H9 (cell line): Measurements from ENCODE around the gene PAMR1. TPM values are rescaled to one million over a fixed set of nuclear protein-coding genes. Genes with fewer than 3 reads are reported as not detected.

Experiments used
- DNase-seq: peaks from one replicate; pipeline ENCODE4 v3.0.0-alpha.2; 2017
- H2AFZ ChIP-seq: one replicate; pipeline ENCODE4 v1.6.1; 2013; ENCODE audit warnings: mild to moderate bottlenecking, low read length, control low read depth, moderate library complexity
- H2AK5ac ChIP-seq: 2 replicates; pipeline ENCODE4 v1.6.1; 2013; ENCODE audit warnings: low read length, control low read depth, mixed read lengths; ENCODE audit not compliant: insufficient read length
- H2BK120ac ChIP-seq: one replicate; pipeline ENCODE4 v1.6.1; 2013; ENCODE audit warnings: low read depth, mild to moderate bottlenecking, low read length, control low read depth, inconsistent platforms; ENCODE audit not compliant: poor library complexity, severe bottlenecking
- H2BK12ac ChIP-seq: 2 replicates; pipeline ENCODE4 v1.6.1; 2013; ENCODE audit warnings: low read length, control low read depth, mixed read lengths, low read depth; ENCODE audit not compliant: insufficient read length
- H2BK15ac ChIP-seq: 2 replicates; pipeline ENCODE4 v1.6.1; 2013; ENCODE audit warnings: low read depth, low read length, control low read depth
- H2BK20ac ChIP-seq: one replicate; pipeline ENCODE4 v1.6.1; 2013; ENCODE audit warnings: low read depth, mild to moderate bottlenecking, low read length, control low read depth, inconsistent platforms; ENCODE audit not compliant: poor library complexity, severe bottlenecking
- H2BK5ac ChIP-seq: 2 replicates; pipeline ENCODE4 v1.6.1; 2013; ENCODE audit warnings: low read length, control low read depth, mixed read lengths; ENCODE audit not compliant: insufficient read length
- H3K14ac ChIP-seq: 2 replicates; pipeline ENCODE4 v1.6.1; 2013; ENCODE audit warnings: low read length, control low read depth; ENCODE audit not compliant: insufficient read depth
- H3K18ac ChIP-seq: 2 replicates; pipeline ENCODE4 v1.6.1; 2013; ENCODE audit warnings: low read depth, mild to moderate bottlenecking, mixed read lengths, low read length, control low read depth; ENCODE audit not compliant: insufficient read length
- H3K23ac ChIP-seq: 2 replicates; pipeline ENCODE4 v1.6.1; 2013; ENCODE audit warnings: low read length, control low read depth, mixed read lengths, low read depth; ENCODE audit not compliant: insufficient read length
- H3K23me2 ChIP-seq: 2 replicates; pipeline ENCODE4 v1.6.1; 2013; ENCODE audit warnings: low read depth, mild to moderate bottlenecking, mixed read lengths, low read length, control low read depth; ENCODE audit not compliant: insufficient read length, poor library complexity, severe bottlenecking
- H3K27ac ChIP-seq: 2 replicates; pipeline ENCODE4 v1.5.1; 2013; ENCODE audit warnings: low read length, control low read depth, mixed read lengths, low read depth; ENCODE audit not compliant: insufficient read length
- H3K27me3 ChIP-seq: 2 replicates; pipeline ENCODE4 v1.6.1; 2013; ENCODE audit warnings: low read length, control low read depth, inconsistent platforms; ENCODE audit not compliant: insufficient read depth
- H3K4ac ChIP-seq: 2 replicates; pipeline ENCODE4 v1.6.1; 2013; ENCODE audit warnings: low read depth, mild to moderate bottlenecking, control low read depth, inconsistent platforms, low read length, moderate library complexity
- H3K4me1 ChIP-seq: 2 replicates; pipeline ENCODE4 v1.6.1; 2013; ENCODE audit warnings: low read length, control low read depth, inconsistent platforms; ENCODE audit not compliant: insufficient read depth
- H3K4me2 ChIP-seq: 2 replicates; pipeline ENCODE4 v1.6.1; 2013; ENCODE audit warnings: low read length, control low read depth, mixed read lengths; ENCODE audit not compliant: insufficient read length, insufficient read depth
- H3K56ac ChIP-seq: 2 replicates; pipeline ENCODE4 v1.6.1; 2013; ENCODE audit warnings: low read depth, mild to moderate bottlenecking, mixed read lengths, low read length, control low read depth; ENCODE audit not compliant: insufficient read length
- H3K79me1 ChIP-seq: 2 replicates; pipeline ENCODE4 v1.6.1; 2013; ENCODE audit warnings: low read depth, mild to moderate bottlenecking, moderate library complexity, low read length, control low read depth, inconsistent platforms; ENCODE audit not compliant: insufficient read depth, poor library complexity, severe bottlenecking
- H3K79me2 ChIP-seq: 2 replicates; pipeline ENCODE4 v1.6.1; 2013; ENCODE audit warnings: low read length, control low read depth, inconsistent platforms; ENCODE audit not compliant: insufficient read depth
- H3K9ac ChIP-seq: 2 replicates; pipeline ENCODE4 v1.6.1; 2013; ENCODE audit warnings: low read length, control low read depth, mixed read lengths; ENCODE audit not compliant: insufficient read length; ENCODE audit errors: extremely low read depth
- H3K9me3 ChIP-seq: one replicate; pipeline ENCODE4 v1.6.1; 2013; ENCODE audit warnings: low read depth, low read length, inconsistent platforms; ENCODE audit not compliant: control insufficient read depth
- H3T11ph ChIP-seq: one replicate; pipeline ENCODE4 v1.6.1; 2013; ENCODE audit warnings: mild to moderate bottlenecking, low read length, control low read depth, inconsistent platforms
- H4K20me1 ChIP-seq: one replicate; pipeline ENCODE4 v1.6.1; 2013; ENCODE audit not compliant: control insufficient read depth, insufficient read length, insufficient read depth
- H4K5ac ChIP-seq: 2 replicates; pipeline ENCODE4 v1.6.1; 2013; ENCODE audit warnings: low read depth, mild to moderate bottlenecking, mixed read lengths, low read length, control low read depth; ENCODE audit not compliant: insufficient read length
- H4K8ac ChIP-seq: replicated peaks from 2 replicates; pipeline ENCODE4 v1.6.1; 2013; ENCODE audit warnings: low read length, control low read depth, mixed read lengths, low read depth; ENCODE audit not compliant: insufficient read length
- H4K91ac ChIP-seq: 2 replicates; pipeline ENCODE4 v1.6.1; 2013; ENCODE audit warnings: low read depth, mild to moderate bottlenecking, moderate library complexity, mixed read lengths, low read length, control low read depth; ENCODE audit not compliant: insufficient read length
- H3K27ac Mint-ChIP-seq, 3 experiments: 2 replicates in 2 of 3; 3 replicates in 1 of 3; pipeline ENCODE4 v1.8.0; 2020 to 2021; ENCODE audit warnings: mixed read lengths in 3 of 3, mild to moderate bottlenecking in 1 of 3, moderate library complexity in 1 of 3
- H3K27me3 Mint-ChIP-seq: 2 replicates; pipeline ENCODE4 v1.8.0; 2021; ENCODE audit warnings: low read depth, mild to moderate bottlenecking, moderate library complexity, mixed read lengths
- H3K36me3 Mint-ChIP-seq, 3 experiments: 2 replicates in 2 of 3; 3 replicates in 1 of 3; pipeline ENCODE4 v1.8.0; 2020 to 2021; ENCODE audit warnings: low read depth in 3 of 3, mixed read lengths in 3 of 3; ENCODE audit not compliant: insufficient read depth in 1 of 3
- H3K4me1 Mint-ChIP-seq, 2 experiments: 2 replicates each; pipeline ENCODE4 v1.8.0; 2020; ENCODE audit warnings: mixed read lengths in 2 of 2
- H3K4me3 Mint-ChIP-seq, 2 experiments: 2 replicates in 1 of 2; 3 replicates in 1 of 2; pipeline ENCODE4 v1.8.0; 2020 to 2021; ENCODE audit warnings: mild to moderate bottlenecking in 2 of 2, mixed read lengths in 2 of 2, moderate library complexity in 1 of 2
- H3K9me3 Mint-ChIP-seq, 2 experiments: 2 replicates in 1 of 2; 3 replicates in 1 of 2; pipeline ENCODE4 v1.8.0; 2020; ENCODE audit warnings: mild to moderate bottlenecking in 2 of 2, mixed read lengths in 2 of 2, moderate library complexity in 1 of 2
- WGBS: extraction: QIAGEN DNeasy Blood & Tissue Kit; methylation state at CpG from one replicate; pipeline ENCODE4 v1.1.7; 2013; ENCODE audit warnings: missing lambda C conversion rate, low lambda C conversion rate, mixed read lengths; ENCODE audit not compliant: insufficient read length; ENCODE audit errors: extremely low coverage; 5-methylcytosine and 5-hydroxymethylcytosine counted together
- total RNA-seq: library from RNA; stranded (reverse); gene quantifications from 2 replicates; pipeline ENCODE4 v1.2.1, GENCODE V29; 2021
- TF ChIP-seq, protein P1 (sequence below): fragments of 200-600 bp; sonication (generic); conservative IDR thresholded peaks from 3 replicates; pipeline ENCODE4 v1.8.0; 2021; ENCODE audit warnings: antibody characterized with exemption, mild to moderate bottlenecking

PAMR1 gene
- total RNA-seq, 1 experiment from 2014 or later: 2.4 TPM

- no peaks in the 10 kb centered on the region; a peak in 1 of 7 replicates for H3K36me3 Mint-ChIP-seq
- Histone ChIP-seq H2BK12ac (no peak overlapping the region), H3K9me3 (no peaks in the 10 kb centered on the region), H3K23ac (no peak overlapping the region), H2BK15ac (no peak overlapping the region), H2BK5ac (no peak overlapping the region), H3K79me2 (no peaks in the 10 kb centered on the region), H3K4me1 (no peaks in the 10 kb centered on the region), H3K4me2 (no peak overlapping the region), H4K5ac (no peak overlapping the region), H3K14ac (no peak overlapping the region), H3K18ac (no peak overlapping the region), H3K79me1 (no peaks in the 10 kb centered on the region), H3K4ac (no peak overlapping the region), H2AFZ (no peak overlapping the region), H4K20me1 (no peaks in the 10 kb centered on the region), H3K23me2 (no peaks in the 10 kb centered on the region), H4K8ac (no peak overlapping the region), H4K91ac (no peak overlapping the region), H3T11ph (no peak overlapping the region), H3K56ac (no peak overlapping the region), H2BK20ac (no peak overlapping the region), H3K27ac (no peak overlapping the region), H3K9ac (no peak overlapping the region), H2AK5ac (no peak overlapping the region), H2BK120ac (no peak overlapping the region), H3K27me3 (peaks cover 5% of the 10 kb centered on the region; the same call in 1 of the 2 replicates)
- peaks cover 88% of the 10 kb centered on the region for H3K27me3 Mint-ChIP-seq
- no CpG with 5 or more reads among the region's 3 CpGs for WGBS
- H3K27ac Mint-ChIP-seq: no peak overlapping the region
- DNase-seq: no peak
- no peak overlapping the region for H3K4me3 Mint-ChIP-seq
- TF ChIP-seq, protein P1, sequence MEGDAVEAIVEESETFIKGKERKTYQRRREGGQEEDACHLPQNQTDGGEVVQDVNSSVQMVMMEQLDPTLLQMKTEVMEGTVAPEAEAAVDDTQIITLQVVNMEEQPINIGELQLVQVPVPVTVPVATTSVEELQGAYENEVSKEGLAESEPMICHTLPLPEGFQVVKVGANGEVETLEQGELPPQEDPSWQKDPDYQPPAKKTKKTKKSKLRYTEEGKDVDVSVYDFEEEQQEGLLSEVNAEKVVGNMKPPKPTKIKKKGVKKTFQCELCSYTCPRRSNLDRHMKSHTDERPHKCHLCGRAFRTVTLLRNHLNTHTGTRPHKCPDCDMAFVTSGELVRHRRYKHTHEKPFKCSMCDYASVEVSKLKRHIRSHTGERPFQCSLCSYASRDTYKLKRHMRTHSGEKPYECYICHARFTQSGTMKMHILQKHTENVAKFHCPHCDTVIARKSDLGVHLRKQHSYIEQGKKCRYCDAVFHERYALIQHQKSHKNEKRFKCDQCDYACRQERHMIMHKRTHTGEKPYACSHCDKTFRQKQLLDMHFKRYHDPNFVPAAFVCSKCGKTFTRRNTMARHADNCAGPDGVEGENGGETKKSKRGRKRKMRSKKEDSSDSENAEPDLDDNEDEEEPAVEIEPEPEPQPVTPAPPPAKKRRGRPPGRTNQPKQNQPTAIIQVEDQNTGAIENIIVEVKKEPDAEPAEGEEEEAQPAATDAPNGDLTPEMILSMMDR: no peak
- H3K9me3 Mint-ChIP-seq: no peaks in the 10 kb centered on the region
- no peaks in the 10 kb centered on the region for H3K4me1 Mint-ChIP-seq
These were observed 98.3 kb downstream of the PAMR1 start for GRCh38 chr11:35427071-35427470.
